ENCODE results near the gene ALDH1A3.

Gene ALDH1A3

GRCh38 chr15:100958326-100959065 lies 78.9 kb downstream of the ALDH1A3 start:
- no peak for DNase-seq

GRCh38 chr15:100959066-100960050 lies 79.7 kb downstream of the ALDH1A3 start:
- no peak for DNase-seq

All from NCI-H524 (cell line).